GM12878 (cell line): Measurements from ENCODE around the gene CENPP. TPM values are rescaled to one million over a fixed set of nuclear protein-coding genes. Genes with fewer than 3 reads are reported as not detected.

Experiments used
- ATAC-seq: fragments of 200-7000 bp; cut with Tn5 transposase; 3 replicates; pipeline ENCODE4 v1.9.1; 2020; ENCODE audit warnings: mild to moderate bottlenecking, moderate library complexity
- BruUV-seq: library from RNA; stranded (reverse); fragments of 400-500 nt; replicated peaks from 2 replicates; lab custom pipeline; 2021; lab: Mats Ljungman, UMichigan
- CTCF ChIA-PET: fragments of 300-600 bp; sonication (Branson Sonifier 250); formaldehyde crosslinking; extraction: SDS; loops from one replicate; lab custom pipeline; 2021; ENCODE audit warnings: inconsistent platforms; lab: Yijun Ruan, JAX
- POLR2A ChIA-PET: fragments of 350-600 bp; formaldehyde crosslinking; extraction: SDS; loops from one replicate; lab custom pipeline; 2021; ENCODE audit warnings: inconsistent platforms; lab: Charles Lee
- RAD21 ChIA-PET: fragments of 300-600 bp; sonication (Branson Sonifier 250); formaldehyde crosslinking; loops from one replicate; lab custom pipeline; 2023; ENCODE audit warnings: antibody characterized with exemption; ENCODE audit not compliant: unreplicated experiment; lab: Charles Lee
- SMC1A ChIA-PET: fragments of 300-600 bp; sonication (Branson Sonifier 250); formaldehyde crosslinking; loops from one replicate; lab custom pipeline; 2023; ENCODE audit not compliant: unreplicated experiment, uncharacterized antibody; lab: Charles Lee
- DNase-seq: peaks from one replicate; pipeline ENCODE4 v3.0.0-alpha.2; 2011; ENCODE audit warnings: low read depth, low spot score
- FAIRE-seq: peaks from 3 replicates; lab custom pipeline; 2011; peaks lifted over from hg19 to GRCh38; lab: Jason Lieb, UNC
- H2AFZ ChIP-seq: 2 replicates; pipeline ENCODE4 v1.6.0; 2011; ENCODE audit warnings: low read depth, low read length, control low read depth; ENCODE audit not compliant: control insufficient read depth
- H3K27ac ChIP-seq: 2 replicates; pipeline ENCODE4 v1.5.1; 2011; ENCODE audit warnings: control low read depth; ENCODE audit not compliant: control insufficient read depth, insufficient read depth
- H3K27me3 ChIP-seq, 2 experiments: replicated peaks in 1 of 2; 2 replicates each; pipeline versions ENCODE4 v1.6.0 to v1.6.1; 2011; ENCODE audit warnings: low read length in 1 of 2; ENCODE audit not compliant: control insufficient read depth in 2 of 2, insufficient read depth in 2 of 2
- H3K36me3 ChIP-seq, 2 experiments: 2 replicates each; pipeline ENCODE4 v1.5.1; 2011; ENCODE audit warnings: low read length in 1 of 2; ENCODE audit not compliant: control insufficient read depth in 2 of 2, insufficient read depth in 2 of 2
- H3K4me1 ChIP-seq: 2 replicates; pipeline ENCODE4 v1.6.1; 2011; ENCODE audit warnings: mild to moderate bottlenecking, low read length, moderate library complexity, mixed read lengths; ENCODE audit not compliant: control insufficient read depth, insufficient read depth
- H3K4me2 ChIP-seq: 2 replicates; pipeline ENCODE4 v1.6.0; 2011; ENCODE audit warnings: control low read depth; ENCODE audit not compliant: control insufficient read depth, insufficient read depth
- H3K4me3 ChIP-seq: fragments of 200-600 bp; sonication (generic); 2 replicates; pipeline ENCODE4 v1.5.1; 2016
- H3K79me2 ChIP-seq: 2 replicates; pipeline ENCODE4 v1.6.0; 2011; ENCODE audit warnings: low read length; ENCODE audit not compliant: control insufficient read depth, insufficient read depth
- H3K9ac ChIP-seq: 2 replicates; pipeline ENCODE4 v1.8.0; 2011; ENCODE audit warnings: low read length, control low read depth, mixed read lengths; ENCODE audit not compliant: control insufficient read depth, insufficient read depth
- H3K9me3 ChIP-seq: replicated peaks from 3 replicates; pipeline ENCODE4 v1.5.1; 2011; ENCODE audit warnings: mild to moderate bottlenecking, low read length; ENCODE audit not compliant: control insufficient read depth, insufficient read depth
- H4K20me1 ChIP-seq: 2 replicates; pipeline ENCODE4 v1.6.0; 2011; ENCODE audit not compliant: control insufficient read depth, insufficient read depth
- CBX5 ChIP-seq: sonication (generic); IDR thresholded peaks from 2 replicates; pipeline ENCODE4 v1.6.1; 2016; ENCODE audit warnings: low read depth, moderate library complexity, mild to moderate bottlenecking, inconsistent platforms
- CHD4 ChIP-seq: fragments of 200-600 bp; sonication (generic); IDR thresholded peaks from 2 replicates; pipeline ENCODE4 v1.6.1; 2016; ENCODE audit warnings: mild to moderate bottlenecking
- DPF2 ChIP-seq: fragments of 450-650 bp; IDR thresholded peaks from 2 replicates; pipeline ENCODE4 v1.6.1; 2017; ENCODE audit warnings: mild to moderate bottlenecking
- IRF5 ChIP-seq: fragments of 450-650 bp; IDR thresholded peaks from 2 replicates; pipeline ENCODE4 v1.6.1; 2017; ENCODE audit warnings: borderline replicate concordance
- NFIC ChIP-seq: IDR thresholded peaks from 2 replicates; pipeline ENCODE4 v1.6.1; 2012; ENCODE audit warnings: low read depth, mild to moderate bottlenecking, inconsistent platforms, low read length, moderate library complexity
- NFXL1 ChIP-seq: fragments of 450-650 bp; IDR thresholded peaks from 2 replicates; pipeline ENCODE4 v1.6.1; 2017; ENCODE audit warnings: antibody characterized with exemption, mild to moderate bottlenecking, borderline replicate concordance
- NR2F1 ChIP-seq: fragments of 450-650 bp; conservative IDR thresholded peaks from 2 replicates; pipeline ENCODE4 v1.6.1; 2017; ENCODE audit warnings: mild to moderate bottlenecking
- RAD51 ChIP-seq: fragments of 450-650 bp; IDR thresholded peaks from 2 replicates; pipeline ENCODE4 v1.6.1; 2016; ENCODE audit warnings: moderate library complexity, mild to moderate bottlenecking, inconsistent platforms
- SKIL ChIP-seq: fragments of 450-650 bp; IDR thresholded peaks from 2 replicates; pipeline ENCODE4 v1.6.1; 2017; ENCODE audit warnings: mild to moderate bottlenecking, low read depth, inconsistent platforms; ENCODE audit not compliant: poor library complexity, severe bottlenecking
- SMAD1 ChIP-seq: fragments of 450-650 bp; IDR thresholded peaks from 2 replicates; pipeline ENCODE4 v1.6.1; 2018; ENCODE audit warnings: mild to moderate bottlenecking, low read depth; ENCODE audit not compliant: partially characterized antibody
- WRNIP1 ChIP-seq: IDR thresholded peaks from 2 replicates; pipeline ENCODE4 v1.6.1; 2011; ENCODE audit warnings: low read depth, low read length, improper control_type of control experiment, borderline replicate concordance
- WGBS: methylation state at CpG from one replicate; pipeline ENCODE4 v1.1.6; 2016; ENCODE audit warnings: low lambda C conversion rate; ENCODE audit not compliant: insufficient replicate concordance, insufficient coverage; ENCODE audit errors: missing lambda C conversion rate; 5-methylcytosine and 5-hydroxymethylcytosine counted together
- in situ Hi-C: fragments of 300-500 bp; cut with MboI; formaldehyde crosslinking; loops from 9 replicates; pipeline ENCODE4 v1.14.3; 2018; ENCODE audit warnings: mixed read lengths
- intact Hi-C: fragments of 100-400 bp; cut with micrococcal nuclease; formaldehyde crosslinking; loops from one replicate; pipeline ENCODE4 v1.14.2; 2022; ENCODE audit not compliant: unreplicated experiment
- polyA plus RNA-seq, 11 experiments: library from polyadenylated mRNA; depleted of rRNA in 4 of 11; unstranded in 6 of 11; stranded (reverse) in 5 of 11; fragments of >200 nt; fragmentation: Nextera tagmentation in 4 of 11; fragmentation: Illumina TruSeq in 1 of 11; extraction: Ambion mirVana in 4 of 11; extraction: Trizol in 1 of 11; gene quantifications; 1 replicate in 1 of 11; 2 replicates in 10 of 11; pipeline versions ENCODE4 v1.2.1 to v1.2.3, GENCODE V29; 2011 to 2016; ENCODE audit warnings: inconsistent platforms in 2 of 11, missing spikeins in 2 of 11, low read depth in 1 of 11
- total RNA-seq, 4 experiments: library from RNA; depleted of rRNA in 3 of 4; stranded (reverse); fragments of >200 nt in 3 of 4; fragmentation: Illumina TruSeq in 1 of 4; extraction: Trizol in 1 of 4; gene quantifications; 2 replicates each; pipeline versions ENCODE4 v1.2.1 to v1.2.3, GENCODE V29; 2013 to 2021

CENPP gene
- total and polyA plus RNA-seq, 10 of the 15 experiments (the other 5 are each of a cell fraction or from before 2014, with no cell fraction given) = 9.4 to 31.4 (median 19.8) TPM

- WGBS = 99% methylated on average over 4 of the region's 4 CpGs
- DNase-seq (no peak), FAIRE-seq (no peak), ATAC-seq (no peak)
- BruUV-seq = no TSS peak
- ChIA-PET CTCF (no interaction called here), SMC1A (no interaction called here), POLR2A (no interaction called here), RAD21 (no interaction called here)
- no peak overlapping the region for H3K9ac ChIP-seq
- H3K4me3 ChIP-seq = no peak overlapping the region
- no peaks in the 10 kb centered on the region for H3K27me3 ChIP-seq
- H3K4me2 ChIP-seq = no peak overlapping the region
- TF ChIP-seq NR2F1 (no peak), SMAD1 (no peak), WRNIP1 (no peak), RAD51 (no peak), DPF2 (no peak), NFXL1 (no peak), NFIC (no peak)
- no peaks in the 10 kb centered on the region for H3K9me3 ChIP-seq
- no peak overlapping the region for H2AFZ ChIP-seq
- peaks cover 13 to 23% of the 10 kb centered on the region in 2 experiments for H3K36me3 ChIP-seq
- no peaks in the 10 kb centered on the region; the same call in 1 of the 2 replicates for H3K4me1 ChIP-seq
- in situ Hi-C loops = no loop called here
- H3K79me2 ChIP-seq = peaks cover 13% of the 10 kb centered on the region
- intact Hi-C loops = no loop called here
- no peak overlapping the region for H3K27ac ChIP-seq
- H4K20me1 ChIP-seq = peaks cover 4% of the 10 kb centered on the region; the same call in 1 of the 2 replicates
These were observed 332.9 kb downstream of the CENPP start for GRCh38 chr9:92658611-92659010.

GRCh38 chr9:92659601-92660000 lies 333.8 kb downstream of the CENPP start:
- Histone ChIP-seq H2AFZ (no peak overlapping the region), H3K4me1 (peaks cover 5% of the 10 kb centered on the region), H4K20me1 (peaks cover 5% of the 10 kb centered on the region; the same call in 1 of the 2 replicates), H3K4me3 (no peak overlapping the region), H3K27ac (no peak overlapping the region), H3K79me2 (peaks cover 19% of the 10 kb centered on the region), H3K4me2 (no peak overlapping the region), H3K9ac (no peak overlapping the region), H3K36me3 (peaks cover 15 to 20% of the 10 kb centered on the region in 2 experiments), H3K9me3 (no peaks in the 10 kb centered on the region), H3K27me3 (no peaks in the 10 kb centered on the region)
- ChIA-PET CTCF (no interaction called here), RAD21 (no interaction called here), SMC1A (interaction anchor here (1.5 kb wide), 1 partner anchor 21 kb away, joined by 4 read pairs; no protein-coding TSS in a partner anchor), POLR2A (interaction anchor here (0.6 kb wide), 1 partner anchor 29 kb away, joined by 3 read pairs; no protein-coding TSS in a partner anchor)
- FAIRE-seq (no peak), DNase-seq (no peak), ATAC-seq (no peak)
- intact Hi-C loops (no loop called here), in situ Hi-C loops (no loop called here)
- no TSS peak for BruUV-seq
- WGBS = 97% methylated on average over 10 of the region's 10 CpGs
- no peak for TF ChIP-seq SKIL
- TF ChIP-seq CBX5 = no peak
- no peak for TF ChIP-seq CHD4
- no peak for TF ChIP-seq IRF5
